Lower leg skin (tissue), 4 donors: Measurements from ENCODE around the gene PMEPA1. TPM values are rescaled to one million over a fixed set of nuclear protein-coding genes. Genes with fewer than 3 reads are reported as not detected.

Experiments used
- DNase-seq, 2 donors: peaks; one replicate each; pipeline ENCODE4 v3.0.0-alpha.2; 2019; ENCODE audit warnings: low spot score in 2 of 2
- H3K4me3 ChIP-seq: fragments of 200-600 bp; sonication (generic); 2 replicates; pipeline ENCODE4 v1.5.1; 2017; ENCODE audit warnings: mild to moderate bottlenecking, low read depth; ENCODE audit not compliant: poor library complexity, severe bottlenecking
- POLR2A ChIP-seq, 2 donors: fragments of 450-650 bp; IDR thresholded peaks; one replicate each; pipeline ENCODE4 v1.6.1; 2016 to 2017; ENCODE audit warnings: antibody characterized with exemption in 2 of 2, mild to moderate bottlenecking in 1 of 2, moderate library complexity in 1 of 2
- WGBS, 2 donors: methylation state at CpG; one replicate each; pipeline ENCODE4 v1.1.5; 2018; 5-methylcytosine and 5-hydroxymethylcytosine counted together
- intact Hi-C: fragments of 100-400 bp; cut with DNase I; formaldehyde crosslinking; loops from one replicate; pipeline ENCODE4 v1.15.0; 2023; ENCODE audit warnings: low total_unique reads
- total RNA-seq, 4 donors: library from RNA; depleted of rRNA; stranded (reverse); fragments of >200 nt; gene quantifications; one replicate each; pipeline ENCODE4 v1.1.0, GENCODE V29; 2016
- TF ChIP-seq, protein P1 (sequence below), 3 donors: fragments of 450-650 bp; IDR thresholded peaks; one replicate each; pipeline ENCODE4 v1.5.1; 2016; ENCODE audit warnings: antibody characterized with exemption in 3 of 3, mild to moderate bottlenecking in 3 of 3, moderate library complexity in 2 of 3

PMEPA1 gene
- total RNA-seq, 4 donors from 2014 or later = 4.3 to 22.1 (median 11.8) TPM

- WGBS, 2 donors = 28 to 42% methylated on average over 11 of the region's 11 CpGs
- H3K4me3 ChIP-seq = no peak overlapping the region
- intact Hi-C loops = no loop called here
- no peak for DNase-seq
- TF ChIP-seq POLR2A (IDR thresholded peaks at IDR 0.05) = no peak
- TF ChIP-seq, protein P1, sequence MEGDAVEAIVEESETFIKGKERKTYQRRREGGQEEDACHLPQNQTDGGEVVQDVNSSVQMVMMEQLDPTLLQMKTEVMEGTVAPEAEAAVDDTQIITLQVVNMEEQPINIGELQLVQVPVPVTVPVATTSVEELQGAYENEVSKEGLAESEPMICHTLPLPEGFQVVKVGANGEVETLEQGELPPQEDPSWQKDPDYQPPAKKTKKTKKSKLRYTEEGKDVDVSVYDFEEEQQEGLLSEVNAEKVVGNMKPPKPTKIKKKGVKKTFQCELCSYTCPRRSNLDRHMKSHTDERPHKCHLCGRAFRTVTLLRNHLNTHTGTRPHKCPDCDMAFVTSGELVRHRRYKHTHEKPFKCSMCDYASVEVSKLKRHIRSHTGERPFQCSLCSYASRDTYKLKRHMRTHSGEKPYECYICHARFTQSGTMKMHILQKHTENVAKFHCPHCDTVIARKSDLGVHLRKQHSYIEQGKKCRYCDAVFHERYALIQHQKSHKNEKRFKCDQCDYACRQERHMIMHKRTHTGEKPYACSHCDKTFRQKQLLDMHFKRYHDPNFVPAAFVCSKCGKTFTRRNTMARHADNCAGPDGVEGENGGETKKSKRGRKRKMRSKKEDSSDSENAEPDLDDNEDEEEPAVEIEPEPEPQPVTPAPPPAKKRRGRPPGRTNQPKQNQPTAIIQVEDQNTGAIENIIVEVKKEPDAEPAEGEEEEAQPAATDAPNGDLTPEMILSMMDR (IDR thresholded peaks at IDR 0.05) = no peak
Observed at GRCh38 chr20:57717797-57718196, 8.0 kb upstream of the PMEPA1 start.

DNA sequence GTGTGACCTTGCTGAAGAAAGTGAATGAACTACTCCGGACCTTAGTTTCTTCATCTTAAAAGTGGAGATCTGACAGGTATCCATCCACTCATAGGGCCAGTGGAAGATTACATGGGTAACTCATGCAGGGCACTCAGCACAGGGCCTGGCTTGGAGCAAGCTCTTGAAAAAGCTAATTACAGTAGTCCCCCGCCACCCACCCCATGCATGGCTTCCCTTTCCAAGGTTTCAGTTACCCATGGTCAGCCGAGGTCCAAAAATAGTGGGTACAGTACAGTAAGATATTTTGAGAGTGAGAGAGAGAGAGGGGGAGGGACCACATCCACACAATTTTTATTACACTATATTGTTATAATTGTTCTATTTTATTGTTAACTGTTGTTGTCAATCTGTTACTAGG is 7.1 kb upstream of the PMEPA1 start:
- WGBS, 2 donors = 83 to 91% methylated on average over 3 of the region's 3 CpGs

DNA sequence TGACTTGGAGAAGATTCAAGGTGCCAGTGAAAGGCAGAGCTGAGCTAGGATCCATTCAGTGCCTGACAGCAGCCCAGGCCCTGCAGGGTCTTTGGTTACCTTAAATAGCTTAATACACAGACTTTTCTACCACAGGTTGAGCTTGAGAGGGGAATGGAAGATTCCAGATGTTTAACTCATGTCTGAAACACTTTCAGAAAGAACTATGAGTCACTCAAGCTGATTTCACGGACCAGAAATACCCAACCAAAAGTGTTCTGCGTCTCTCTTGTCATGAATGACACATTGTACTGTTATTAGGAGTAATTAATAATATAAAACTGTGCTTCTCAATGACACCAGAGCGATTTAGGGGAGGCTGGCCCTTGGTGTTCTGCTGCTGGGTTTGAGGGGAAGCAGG is 6.4 kb upstream of the PMEPA1 start:
- no peak for TF ChIP-seq POLR2A (IDR thresholded peaks at IDR 0.05)
- TF ChIP-seq, protein P1 (IDR thresholded peaks at IDR 0.05) = no peak
- intact Hi-C loops = no loop called here
- WGBS, 2 donors = 37 to 43% methylated on average over 3 of the region's 3 CpGs
- no peak for DNase-seq
- no peak overlapping the region for H3K4me3 ChIP-seq

More for the DNA sequence above, 7.1 kb upstream of the PMEPA1 start:
- no peak for TF ChIP-seq POLR2A (IDR thresholded peaks at IDR 0.05)
- no peak for DNase-seq
- no peak overlapping the region for H3K4me3 ChIP-seq
- intact Hi-C loops = no loop called here

GRCh38 chr20:57715268-57715904 is 5.6 kb upstream of the PMEPA1 start:
- no peak overlapping the region for H3K4me3 ChIP-seq
- 88 to 94% methylated on average over 13 to 15 of the region's 15 CpGs for WGBS, 2 donors
- intact Hi-C loops = no loop called here
- no peak for DNase-seq
- TF ChIP-seq, protein P1 (IDR thresholded peaks at IDR 0.05) = no peak
- no peak for TF ChIP-seq POLR2A (IDR thresholded peaks at IDR 0.05)

- 84 to 89% methylated on average over 21 of the region's 23 CpGs for WGBS, 2 donors
- intact Hi-C loops = no loop called here
- no peak for DNase-seq
- no peak for TF ChIP-seq POLR2A (IDR thresholded peaks at IDR 0.05)
- TF ChIP-seq, protein P1 (IDR thresholded peaks at IDR 0.05) = no peak
- H3K4me3 ChIP-seq = no peak overlapping the region
Observed at GRCh38 chr20:57714409-57715267, 4.8 kb upstream of the PMEPA1 start.

- intact Hi-C loops = no loop called here
- no peak overlapping the region for H3K4me3 ChIP-seq
- no peak for TF ChIP-seq POLR2A (IDR thresholded peaks at IDR 0.05)
- TF ChIP-seq, protein P1 (IDR thresholded peaks at IDR 0.05) = no peak
- whole genome bisulfite sequencing, 2 donors = 63 to 70% methylated on average over 8 of the region's 8 CpGs
- DNase-seq = no peak
Observed at GRCh38 chr20:57713951-57714350, 4.1 kb upstream of the PMEPA1 start.
